HFF-Myc (cell line): ENCODE measurements around the gene FTL.

Experiments
- DNase-seq: peaks from one replicate; pipeline ENCODE4 v3.0.0-alpha.2; 2011; ENCODE audit warnings: low read depth; ENCODE audit errors: extremely low read depth
- H3K4me3 ChIP-seq: replicated peaks from 2 replicates; pipeline ENCODE4 v1.5.1; 2011; ENCODE audit warnings: low read depth, mild to moderate bottlenecking, control low read depth, low read length
- TF ChIP-seq, protein P1 (sequence below): IDR thresholded peaks from 2 replicates; pipeline ENCODE4 v1.5.1; 2012; ENCODE audit warnings: mild to moderate bottlenecking, low read depth, low read length, control low read depth; ENCODE audit errors: missing control alignments

FTL gene

DNA sequence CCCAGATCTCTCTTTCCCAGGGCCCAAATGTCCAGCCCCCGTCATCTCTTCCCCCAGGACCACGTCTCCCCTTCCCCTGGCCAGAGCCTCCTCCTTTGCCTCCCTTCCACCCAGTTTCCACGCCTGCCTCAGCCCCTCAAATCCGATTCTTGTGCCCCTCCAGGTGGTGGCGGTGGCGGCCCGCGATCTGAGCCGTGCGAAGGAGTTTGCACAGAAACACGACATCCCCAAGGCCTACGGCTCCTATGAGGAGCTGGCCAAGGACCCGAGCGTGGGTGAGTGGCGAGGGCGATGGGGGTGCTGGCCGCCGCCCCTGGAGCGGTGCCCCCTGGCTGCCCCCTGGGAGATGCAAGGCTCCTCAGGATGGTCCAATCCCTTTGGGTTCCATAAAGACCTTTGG lies 30.3 kb upstream of the FTL start:
- no peak for DNase-seq
- H3K4me3 ChIP-seq = no peak overlapping the region
- TF ChIP-seq, protein P1, sequence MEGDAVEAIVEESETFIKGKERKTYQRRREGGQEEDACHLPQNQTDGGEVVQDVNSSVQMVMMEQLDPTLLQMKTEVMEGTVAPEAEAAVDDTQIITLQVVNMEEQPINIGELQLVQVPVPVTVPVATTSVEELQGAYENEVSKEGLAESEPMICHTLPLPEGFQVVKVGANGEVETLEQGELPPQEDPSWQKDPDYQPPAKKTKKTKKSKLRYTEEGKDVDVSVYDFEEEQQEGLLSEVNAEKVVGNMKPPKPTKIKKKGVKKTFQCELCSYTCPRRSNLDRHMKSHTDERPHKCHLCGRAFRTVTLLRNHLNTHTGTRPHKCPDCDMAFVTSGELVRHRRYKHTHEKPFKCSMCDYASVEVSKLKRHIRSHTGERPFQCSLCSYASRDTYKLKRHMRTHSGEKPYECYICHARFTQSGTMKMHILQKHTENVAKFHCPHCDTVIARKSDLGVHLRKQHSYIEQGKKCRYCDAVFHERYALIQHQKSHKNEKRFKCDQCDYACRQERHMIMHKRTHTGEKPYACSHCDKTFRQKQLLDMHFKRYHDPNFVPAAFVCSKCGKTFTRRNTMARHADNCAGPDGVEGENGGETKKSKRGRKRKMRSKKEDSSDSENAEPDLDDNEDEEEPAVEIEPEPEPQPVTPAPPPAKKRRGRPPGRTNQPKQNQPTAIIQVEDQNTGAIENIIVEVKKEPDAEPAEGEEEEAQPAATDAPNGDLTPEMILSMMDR = no peak

DNA sequence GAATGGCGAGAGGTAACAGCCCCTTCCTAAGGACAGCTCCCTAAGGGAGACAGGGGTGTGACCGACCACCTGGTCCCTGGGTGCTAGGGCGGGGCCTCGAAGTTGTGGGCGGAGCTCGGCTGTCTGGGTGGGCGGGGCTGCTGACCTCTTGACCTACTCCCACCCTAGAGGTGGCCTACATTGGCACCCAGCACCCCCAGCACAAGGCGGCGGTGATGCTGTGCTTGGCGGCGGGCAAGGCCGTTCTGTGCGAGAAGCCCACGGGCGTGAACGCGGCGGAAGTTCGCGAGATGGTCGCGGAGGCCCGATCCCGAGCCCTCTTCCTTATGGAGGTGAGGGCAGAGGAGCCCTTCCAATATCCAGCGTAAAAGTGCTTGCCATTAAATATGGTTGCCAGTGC lies 29.2 kb upstream of the FTL start:
- TF ChIP-seq, protein P1 = no peak
- DNase-seq = no peak
- H3K4me3 ChIP-seq = no peak overlapping the region

DNA sequence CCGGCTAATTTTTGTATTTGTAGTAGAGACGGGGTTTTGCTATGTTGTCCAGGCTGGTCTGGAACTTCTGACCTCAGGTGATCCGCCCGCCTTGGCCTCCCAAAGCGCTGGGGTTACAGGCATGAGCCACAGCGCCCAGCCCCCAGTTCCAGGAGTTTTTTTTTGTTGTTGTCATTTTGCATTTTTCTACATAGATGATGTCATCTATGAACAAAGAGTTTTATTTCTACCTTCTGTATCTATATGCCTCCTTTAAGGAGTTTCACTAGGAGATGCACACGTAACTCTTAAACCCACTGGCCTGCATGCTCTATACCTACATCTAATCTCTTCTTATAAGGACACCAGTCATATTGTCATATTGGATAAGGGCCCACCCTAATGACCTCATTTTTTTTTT lies 26.9 kb upstream of the FTL start:
- TF ChIP-seq, protein P1 = no peak
- no peak for DNase-seq
- no peak overlapping the region for H3K4me3 ChIP-seq

DNA sequence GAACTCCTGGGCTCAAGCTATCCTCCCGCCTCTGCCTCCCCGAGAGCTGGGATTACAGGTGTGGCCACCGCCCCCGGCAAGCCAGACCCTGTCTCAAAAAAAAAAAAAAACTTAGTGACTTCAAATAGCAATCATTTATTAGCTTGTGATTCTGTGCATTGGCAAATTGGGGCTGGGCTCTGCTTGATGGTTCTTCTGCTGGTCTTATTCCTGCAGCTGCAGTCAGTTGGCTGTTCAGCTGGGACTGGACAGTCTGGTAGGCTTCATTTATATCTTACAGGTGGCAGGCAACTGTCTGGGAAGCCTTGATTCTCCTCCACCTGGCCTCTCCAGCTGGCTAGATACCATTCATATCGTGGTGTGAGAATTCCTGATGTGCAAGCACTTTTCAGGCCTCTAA lies 24.2 kb upstream of the FTL start:
- TF ChIP-seq, protein P1 = no peak
- H3K4me3 ChIP-seq = no peak overlapping the region
- DNase-seq = no peak

DNA sequence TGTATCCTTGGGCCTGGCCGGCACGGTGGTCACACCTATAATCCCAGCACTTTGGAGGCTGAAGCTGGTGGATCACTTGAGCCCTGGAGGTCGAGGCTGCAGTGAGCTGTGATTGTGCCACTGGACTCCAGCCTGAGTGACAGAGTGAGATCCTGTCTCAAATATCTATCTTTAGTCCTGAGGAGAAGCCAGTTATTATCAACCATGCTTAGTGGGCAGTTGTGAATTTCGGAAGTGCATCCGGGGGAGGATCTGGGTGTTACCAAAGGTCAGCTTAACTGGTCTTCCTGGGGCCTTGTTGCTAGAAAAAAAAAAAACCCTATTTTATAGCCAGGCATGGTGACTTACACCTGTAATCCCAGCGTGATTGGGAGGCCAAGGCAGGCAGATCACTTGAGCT lies 22.0 kb upstream of the FTL start:
- DNase-seq = no peak
- no peak overlapping the region for H3K4me3 ChIP-seq
- TF ChIP-seq, protein P1 = no peak

DNA sequence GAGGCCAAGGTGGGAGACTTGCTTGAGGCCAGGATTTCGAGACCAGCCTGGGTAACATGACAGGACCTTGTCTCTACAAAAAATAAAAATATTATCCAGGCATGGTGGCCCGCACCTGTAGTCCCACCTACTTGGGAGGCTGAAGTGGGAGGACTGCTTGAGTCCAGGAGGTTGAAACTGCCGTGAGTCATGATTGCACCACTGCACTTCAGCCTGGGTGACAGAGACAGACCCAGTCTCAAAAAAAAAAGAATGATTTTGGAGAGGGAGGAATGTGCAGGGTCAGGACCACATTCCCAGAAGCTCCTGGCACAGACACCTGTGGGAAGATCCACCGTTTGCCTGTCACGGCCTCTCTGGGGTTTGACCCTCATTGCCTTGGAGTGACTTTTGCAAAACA lies 19.7 kb upstream of the FTL start:
- TF ChIP-seq, protein P1 = no peak
- DNase-seq = no peak
- no peak overlapping the region for H3K4me3 ChIP-seq

DNA sequence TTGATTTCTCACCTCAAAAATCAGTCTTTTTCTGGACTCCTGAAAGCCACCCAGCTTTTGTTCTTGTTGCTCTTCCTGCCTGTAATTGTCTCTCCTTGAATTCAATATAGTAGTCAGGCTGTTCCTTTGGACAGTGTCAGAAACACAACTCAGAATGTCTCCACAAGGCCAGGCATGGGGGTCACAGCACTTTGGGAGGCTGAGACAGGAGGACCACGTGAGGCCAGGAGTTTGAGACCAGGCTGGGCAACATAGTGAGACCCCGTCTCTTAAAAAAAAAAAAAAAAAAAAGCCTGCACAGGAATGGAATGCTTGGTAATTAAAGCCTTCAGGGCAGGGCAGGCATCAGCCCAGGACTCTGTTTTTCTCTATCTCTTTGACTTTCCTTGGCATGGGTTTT lies 19.3 kb upstream of the FTL start:
- no peak overlapping the region for H3K4me3 ChIP-seq
- TF ChIP-seq, protein P1 = no peak
- DNase-seq = no peak
